Activated CD4-positive, CD25-positive, alpha-beta regulatory T cell treated with anti-CD3 and anti-CD28 coated beads, Interleukin-2, amount 50 U/mL, for 72 hours (primary cell): ENCODE data around the gene OR8B12.
A peak's percentile ranks its signal among the peaks of the same experiment; 100 is the strongest.

Experiments used
- DNase-seq: peaks from one replicate; pipeline ENCODE4 v3.0.0; 2021

Gene OR8B12, protein sequence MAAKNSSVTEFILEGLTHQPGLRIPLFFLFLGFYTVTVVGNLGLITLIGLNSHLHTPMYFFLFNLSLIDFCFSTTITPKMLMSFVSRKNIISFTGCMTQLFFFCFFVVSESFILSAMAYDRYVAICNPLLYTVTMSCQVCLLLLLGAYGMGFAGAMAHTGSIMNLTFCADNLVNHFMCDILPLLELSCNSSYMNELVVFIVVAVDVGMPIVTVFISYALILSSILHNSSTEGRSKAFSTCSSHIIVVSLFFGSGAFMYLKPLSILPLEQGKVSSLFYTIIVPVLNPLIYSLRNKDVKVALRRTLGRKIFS

DNA sequence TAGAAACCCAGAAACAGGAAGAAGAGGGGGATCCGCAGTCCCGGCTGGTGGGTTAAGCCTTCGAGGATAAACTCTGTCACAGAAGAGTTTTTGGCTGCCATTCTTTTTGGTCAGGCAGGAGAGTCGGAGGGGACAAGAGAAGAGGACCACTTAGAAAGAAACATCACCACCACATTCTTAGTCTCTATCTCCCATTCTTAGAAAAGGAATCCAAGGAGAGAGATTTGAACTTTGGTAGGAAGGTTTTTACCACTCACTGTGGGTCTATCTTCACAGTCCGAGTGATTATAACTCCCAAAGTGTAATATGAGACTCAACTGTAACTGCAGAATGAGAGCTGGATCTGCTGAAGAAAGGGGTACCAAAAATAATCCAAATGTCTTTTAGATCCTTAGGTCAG lies at the start of gene OR8B12:
Gene OR8B12, minus strand, starts transcription at position 101 of the 400 bp plus-strand sequence. Its CDS starts 0 bp downstream, at position 101.
- no peak for DNase-seq

DNA sequence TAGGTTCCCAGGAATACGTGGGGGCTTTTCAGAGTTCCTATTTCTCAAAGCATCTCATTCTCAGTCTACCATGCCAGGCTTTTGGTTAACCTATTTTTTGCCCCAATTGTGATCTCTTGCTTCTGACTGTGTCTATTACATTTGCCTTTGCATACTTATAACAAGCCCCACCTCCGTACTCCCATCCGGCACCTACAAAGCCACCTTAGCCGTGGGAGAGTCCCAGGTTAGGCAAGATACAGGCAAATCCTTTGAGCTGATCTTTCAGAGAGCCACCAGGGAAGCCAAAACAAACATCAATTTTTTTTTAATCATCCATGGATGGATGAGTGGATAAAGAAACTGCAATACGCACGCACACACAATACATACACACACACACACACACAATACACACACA lies 49.2 kb upstream of the OR8B12 start:
- DNase-seq = no peak

DNA sequence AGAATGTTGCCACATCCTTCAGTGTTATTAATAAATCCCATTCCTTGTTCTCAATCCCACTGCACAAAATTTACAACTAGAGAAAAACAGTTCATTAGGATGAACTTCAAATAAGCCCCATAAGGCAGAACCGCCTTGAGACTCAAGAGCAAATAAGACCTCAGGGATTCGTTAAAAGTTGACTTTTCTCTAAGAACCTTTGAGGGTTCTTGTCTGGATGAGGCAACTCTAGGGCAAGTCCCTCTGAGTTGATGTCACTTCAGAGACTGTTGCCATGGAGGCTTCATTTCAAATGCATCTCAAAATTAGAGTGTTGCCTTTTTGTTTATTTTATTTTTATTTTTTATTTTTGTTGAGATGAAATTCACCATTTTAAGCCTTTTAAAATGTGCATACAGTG lies 48.0 kb upstream of the OR8B12 start:
- DNase-seq = no peak

DNA sequence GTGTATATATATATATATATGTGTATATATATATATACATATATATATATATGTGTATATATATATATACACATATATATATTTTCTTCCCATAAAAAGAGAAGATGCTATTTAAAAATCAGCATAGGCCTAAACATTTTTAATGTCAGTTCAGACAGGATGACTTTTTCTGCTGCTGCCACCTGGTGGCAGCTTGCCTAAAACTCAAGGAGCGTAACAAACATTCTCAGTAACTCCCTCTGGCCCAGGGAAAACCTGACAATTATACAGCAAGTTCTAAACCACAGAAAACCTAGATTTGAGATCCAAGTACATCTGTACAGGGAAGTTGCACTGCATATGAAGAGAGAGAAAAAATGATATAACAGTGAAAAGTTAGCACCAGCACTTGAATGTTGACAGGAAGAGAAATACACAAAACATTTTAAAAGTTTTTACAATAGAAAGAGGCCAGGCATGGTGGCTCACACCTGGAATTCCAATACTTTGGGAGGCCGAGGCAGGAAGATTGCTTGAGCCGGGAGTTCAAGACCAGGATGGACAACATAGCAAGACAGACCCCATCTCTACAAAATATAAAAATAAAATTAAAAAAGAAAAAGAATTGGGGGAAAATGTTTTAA lies 42.9 kb upstream of the OR8B12 start:
- DNase-seq = peak; percentile 47

DNA sequence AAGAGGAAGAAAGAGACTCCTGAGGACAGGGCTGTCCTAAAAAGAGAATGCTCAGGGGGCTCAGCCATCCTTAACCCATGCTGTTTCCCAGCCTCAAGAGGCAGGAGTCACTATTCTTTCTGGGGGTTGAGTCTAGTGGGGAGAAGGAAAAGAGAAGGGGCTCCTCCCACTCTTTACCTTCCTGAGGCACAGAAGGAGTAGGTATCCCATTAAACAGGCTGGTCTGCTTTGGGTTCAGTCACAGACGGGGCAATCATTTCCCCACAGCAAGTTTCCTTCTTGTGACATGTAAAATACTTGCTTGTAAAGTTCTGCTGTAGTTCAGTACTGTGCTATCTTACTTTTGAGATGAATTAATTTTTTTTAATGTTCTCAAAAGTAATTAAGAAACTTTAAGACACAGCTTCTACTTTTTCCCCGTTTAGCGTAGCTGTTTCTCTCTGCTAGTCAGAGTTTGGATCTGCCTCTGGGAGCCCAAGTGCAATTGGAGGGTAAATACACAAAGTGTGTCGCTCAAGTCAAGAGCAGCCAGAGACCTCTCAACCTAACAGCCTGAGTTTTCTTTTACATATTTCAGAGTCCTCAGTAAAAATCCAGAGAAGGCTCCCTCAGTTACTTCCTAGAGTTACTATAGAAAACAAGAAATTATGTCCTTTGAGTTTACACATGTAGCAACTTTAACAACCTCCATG lies 41.4 kb upstream of the OR8B12 start:
- DNase-seq = no peak

DNA sequence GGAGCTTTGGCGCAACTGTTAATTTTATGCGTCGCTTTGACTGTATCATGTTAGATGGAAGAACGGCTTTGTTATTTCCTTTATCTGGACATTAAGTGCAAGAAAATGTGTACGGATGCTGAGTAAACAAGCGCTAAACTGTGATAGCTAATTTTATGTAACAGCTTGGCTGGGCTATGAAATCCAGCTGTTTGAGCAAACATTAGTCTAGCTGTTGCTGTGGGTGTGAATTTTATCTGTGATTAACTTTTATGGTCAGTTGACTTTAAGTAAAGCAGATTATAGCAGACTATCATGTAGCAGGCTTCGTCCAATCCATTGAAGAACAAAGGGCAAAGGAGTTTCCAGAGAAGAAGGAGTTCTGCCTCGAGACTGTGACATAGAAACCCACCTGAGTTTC lies 40.3 kb upstream of the OR8B12 start:
- no peak for DNase-seq

DNA sequence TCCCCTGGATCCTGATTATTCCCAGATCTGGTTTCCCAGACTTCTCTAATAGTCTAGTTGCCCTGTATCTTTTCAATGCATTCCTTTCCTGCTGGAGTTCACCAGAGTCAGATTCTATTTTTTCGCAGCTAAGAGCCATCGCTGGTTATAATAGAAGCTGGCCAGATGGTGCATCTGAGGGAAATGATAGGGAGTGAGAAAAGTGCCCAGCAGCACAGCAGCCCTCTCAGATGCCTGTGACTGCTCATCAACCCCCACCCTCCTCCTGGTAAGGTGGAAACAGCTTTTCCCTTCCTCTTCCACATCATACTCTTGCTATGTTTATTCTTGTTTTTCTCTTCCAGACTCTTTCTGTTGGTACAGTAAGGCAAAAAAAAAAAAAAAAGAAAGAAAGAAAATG lies 39.1 kb upstream of the OR8B12 start:
- no peak for DNase-seq

DNA sequence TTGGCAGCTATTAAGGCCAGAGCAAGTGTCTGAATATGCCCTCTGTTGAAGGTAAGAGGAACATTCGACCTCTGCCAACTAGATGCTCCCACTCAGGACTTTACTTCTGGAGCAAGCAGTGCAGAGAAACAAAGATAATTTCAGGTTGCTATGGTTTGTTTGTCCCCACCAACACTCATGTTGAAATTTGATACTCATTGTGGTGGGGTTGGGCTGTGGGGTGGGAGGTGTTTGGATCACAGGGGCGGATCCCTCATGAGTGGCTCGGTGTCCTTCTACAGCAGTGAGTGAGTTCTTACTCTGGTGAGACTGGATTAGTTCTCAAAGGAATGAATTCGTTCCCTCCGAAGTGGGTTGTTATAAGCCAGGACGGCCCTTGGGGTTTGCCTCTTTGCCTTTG lies 38.4 kb upstream of the OR8B12 start:
- DNase-seq = no peak

DNA sequence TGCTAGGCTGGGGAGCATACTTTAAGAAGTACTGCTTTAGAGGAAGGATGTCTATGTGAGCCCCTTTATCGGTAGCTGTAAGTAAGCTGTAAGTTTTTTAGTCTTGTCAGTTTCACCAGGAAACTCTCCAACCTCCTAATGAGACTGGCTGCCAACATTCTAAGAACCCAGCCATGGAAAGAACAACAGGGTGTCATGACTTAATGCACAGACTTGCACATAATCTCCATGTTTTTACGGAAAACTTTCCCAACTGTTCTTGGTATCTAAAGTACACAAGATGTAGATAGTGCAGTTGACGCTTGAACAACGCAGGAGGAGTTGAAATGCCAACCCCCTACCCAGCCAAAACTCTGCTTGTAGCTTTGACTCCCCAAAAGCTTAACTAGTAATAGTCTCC lies 35.3 kb upstream of the OR8B12 start:
- no peak for DNase-seq

DNA sequence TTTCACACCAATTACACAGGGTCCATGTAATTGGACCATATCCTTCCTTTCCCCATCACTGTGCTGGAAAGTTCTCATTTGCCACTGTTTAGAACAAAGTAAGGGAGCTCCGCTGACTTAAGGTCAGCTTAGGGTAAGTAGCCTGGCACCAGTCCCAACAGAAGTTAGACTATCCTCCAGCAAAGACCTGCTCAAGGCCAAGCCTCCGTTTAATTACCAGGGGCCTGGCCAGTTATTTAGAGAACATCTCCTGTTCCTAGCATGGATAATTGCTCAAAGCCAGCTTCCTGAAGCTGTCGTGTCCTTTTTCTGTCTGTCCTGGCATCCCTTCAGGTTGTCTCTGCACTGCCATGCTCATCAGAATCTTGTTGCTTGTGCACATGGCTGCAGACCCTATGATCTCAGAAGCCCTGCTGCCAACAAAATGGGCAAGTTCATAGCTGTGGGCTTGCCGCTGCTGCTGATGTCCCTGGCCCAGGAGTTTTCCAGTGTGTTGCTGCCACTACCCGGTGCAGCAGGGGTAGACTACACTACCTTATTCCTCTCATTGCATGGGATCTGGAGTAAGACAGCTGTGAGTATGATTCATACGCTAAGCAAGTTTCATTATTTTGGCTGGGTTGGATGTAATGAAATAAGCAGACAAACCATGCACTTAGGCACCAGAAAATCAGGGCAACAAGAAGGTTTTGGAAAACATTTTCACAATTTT lies 34.4 kb upstream of the OR8B12 start:
- DNase-seq = no peak

DNA sequence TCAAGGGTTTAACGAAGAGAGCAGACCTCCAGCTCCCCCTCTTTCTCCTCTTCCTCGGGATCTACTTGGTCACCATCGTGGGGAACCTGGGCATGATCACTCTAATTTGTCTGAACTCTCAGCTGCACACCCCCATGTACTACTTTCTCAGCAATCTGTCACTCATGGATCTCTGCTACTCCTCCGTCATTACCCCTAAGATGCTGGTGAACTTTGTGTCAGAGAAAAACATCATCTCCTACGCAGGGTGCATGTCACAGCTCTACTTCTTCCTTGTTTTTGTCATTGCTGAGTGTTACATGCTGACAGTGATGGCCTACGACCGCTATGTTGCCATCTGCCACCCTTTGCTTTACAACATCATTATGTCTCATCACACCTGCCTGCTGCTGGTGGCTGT lies 26.7 kb upstream of the OR8B12 start:
- DNase-seq = no peak

DNA sequence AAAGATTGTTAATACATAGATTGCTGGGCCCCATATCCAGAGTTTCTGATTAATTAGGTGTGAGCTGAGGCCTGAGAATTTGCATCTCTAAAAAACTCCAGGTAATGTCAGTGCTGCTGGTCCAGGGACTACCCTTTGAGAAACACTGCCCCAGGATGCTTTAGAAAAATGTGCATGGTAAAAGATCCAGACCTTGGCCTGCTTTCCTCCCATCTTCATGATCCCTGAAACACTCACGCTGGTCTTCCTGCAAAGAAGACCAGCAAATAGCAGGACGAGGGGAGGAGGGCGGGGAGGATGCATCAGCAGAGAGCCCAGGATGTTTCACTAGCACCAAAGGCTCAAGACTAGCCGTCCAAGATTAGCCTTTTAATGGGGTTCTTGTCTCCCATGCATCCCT lies 26.2 kb upstream of the OR8B12 start, which contains the start of gene OR8A1:
Gene OR8A1, plus strand, starts transcription at position 301 of the 400 bp plus-strand sequence. CDS start 123 bp downstream, outside the sequence.
- no peak for DNase-seq

DNA sequence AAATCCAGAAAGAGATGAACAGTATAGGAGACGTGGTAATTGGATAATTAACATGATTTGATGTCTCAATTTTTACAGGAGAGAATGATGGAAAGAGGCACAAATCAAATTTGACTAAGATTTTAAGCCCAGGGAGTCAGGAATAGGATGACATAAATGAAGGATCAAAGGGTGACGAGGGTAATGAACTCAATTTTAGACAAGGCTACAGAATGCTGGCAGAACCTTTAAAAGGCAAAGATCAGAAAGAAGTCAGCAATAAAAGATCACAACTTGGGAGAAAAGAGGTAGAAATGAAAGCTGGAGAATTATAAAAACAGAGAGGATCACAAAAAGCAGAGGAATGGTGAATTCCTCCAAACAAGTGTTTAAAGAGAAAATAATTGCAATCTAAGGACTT lies 13.4 kb upstream of the OR8B12 start:
- DNase-seq = no peak

DNA sequence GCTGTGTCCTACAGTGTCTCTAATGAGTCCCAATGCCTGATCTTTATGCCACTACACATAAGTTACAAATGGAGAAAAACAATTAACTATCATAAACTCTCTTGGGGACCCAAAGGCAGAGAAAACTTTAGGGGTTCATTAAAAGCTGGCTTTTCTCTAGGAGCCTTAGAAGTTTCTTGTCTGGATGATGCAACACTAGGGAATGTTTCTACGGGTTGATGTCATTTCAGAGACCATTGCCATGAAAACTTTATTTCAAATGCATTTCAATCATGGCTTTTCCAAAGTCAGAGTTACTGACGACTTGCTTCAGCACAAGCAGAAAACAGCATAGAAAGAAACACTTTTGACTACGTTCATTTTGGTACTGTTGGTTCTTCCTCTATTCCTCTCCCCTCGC lies 8.5 kb upstream of the OR8B12 start:
- DNase-seq = no peak

DNA sequence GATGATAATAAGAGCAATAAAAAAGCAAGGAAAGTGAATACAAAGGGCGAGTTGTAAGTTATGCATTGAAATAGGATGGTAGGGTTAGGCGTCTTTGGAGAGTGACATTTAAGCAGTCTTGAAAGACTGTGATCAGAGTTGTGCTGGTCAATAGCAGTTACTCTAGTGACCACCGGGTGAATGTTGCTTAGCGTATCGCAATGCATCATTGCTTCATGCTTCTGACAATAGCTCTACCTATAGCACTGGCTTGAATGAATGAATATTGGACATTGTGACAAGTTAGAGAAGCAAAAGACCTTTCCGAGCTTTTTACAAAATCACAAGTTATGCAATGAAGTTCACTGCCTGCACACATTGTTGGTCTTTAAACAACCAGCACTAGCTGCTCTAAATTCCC lies 7.7 kb upstream of the OR8B12 start:
- DNase-seq = no peak

DNA sequence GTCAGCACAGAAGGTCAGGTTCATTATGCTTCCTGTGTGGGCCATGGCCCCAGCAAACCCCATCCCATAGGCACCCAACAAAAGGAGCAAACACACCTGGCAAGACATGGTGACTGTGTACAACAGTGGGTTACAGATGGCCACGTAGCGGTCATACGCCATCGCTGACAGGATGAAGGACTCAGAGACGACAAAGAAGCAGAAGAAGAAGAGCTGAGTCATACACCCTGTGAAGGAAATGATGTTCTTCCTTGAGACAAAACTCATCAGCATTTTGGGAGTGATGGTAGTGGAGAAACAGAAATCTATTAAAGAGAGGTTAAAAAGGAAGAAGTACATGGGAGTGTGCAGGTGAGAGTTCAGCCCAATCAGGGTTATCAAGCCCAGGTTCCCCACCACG lies 309 bp downstream of the OR8B12 start:
- DNase-seq = no peak

DNA sequence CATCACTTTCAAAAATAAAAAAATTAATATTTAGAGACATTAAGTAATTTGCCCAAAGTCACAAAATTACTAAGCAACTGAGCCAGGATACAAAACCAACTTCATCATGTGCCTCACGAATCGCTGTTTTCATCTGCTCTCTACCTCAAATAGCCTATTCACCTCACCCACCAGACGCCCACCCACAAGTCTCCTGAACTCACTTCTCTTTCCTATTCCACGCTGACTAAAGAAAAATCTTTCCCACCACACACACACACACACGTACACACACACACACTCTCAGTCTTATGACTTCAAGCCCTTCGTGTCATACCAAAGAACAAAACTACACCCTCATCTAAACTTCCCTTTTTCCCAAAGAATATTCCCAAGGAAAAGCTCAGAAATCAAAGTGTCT lies 2.2 kb downstream of the OR8B12 start:
- DNase-seq = no peak

DNA sequence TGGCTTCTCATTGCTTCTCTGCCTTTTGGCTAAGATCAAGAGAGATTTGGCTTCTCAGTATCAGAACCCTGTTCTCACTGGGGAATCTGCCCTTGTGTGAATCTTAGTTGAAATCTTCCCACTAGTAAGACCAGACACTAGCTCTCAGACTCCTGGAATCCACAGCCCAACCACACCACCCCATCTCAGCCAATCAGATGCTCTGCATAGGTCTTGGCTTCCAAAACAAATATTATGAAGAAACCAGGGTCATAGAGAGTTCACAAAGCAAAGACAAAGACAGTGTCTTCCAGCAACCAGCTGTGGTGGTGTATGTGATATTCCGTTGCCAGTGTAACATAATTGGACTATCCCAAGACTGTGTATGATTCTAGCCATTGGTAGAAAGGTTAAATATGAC lies 5.4 kb downstream of the OR8B12 start:
- DNase-seq = no peak

DNA sequence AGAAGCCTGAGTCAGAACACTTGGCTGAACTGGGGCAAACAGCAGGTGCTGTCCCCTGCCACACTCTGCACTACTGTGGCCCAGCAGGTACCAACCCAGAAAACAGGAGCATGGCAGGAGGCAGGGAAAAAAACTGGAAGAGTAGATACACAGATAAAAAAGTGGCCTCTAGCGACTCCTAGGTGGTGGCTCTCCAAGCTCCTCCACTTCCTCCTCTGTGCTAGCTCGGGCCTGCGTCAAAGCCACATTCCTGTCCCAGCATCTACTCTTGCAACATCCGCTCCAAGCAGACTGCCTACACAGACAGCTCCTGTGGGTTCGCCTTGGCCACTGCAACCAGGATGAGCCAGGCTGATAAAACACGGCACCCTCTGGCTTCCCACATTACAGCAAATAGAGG lies 6.9 kb downstream of the OR8B12 start:
- DNase-seq = no peak

DNA sequence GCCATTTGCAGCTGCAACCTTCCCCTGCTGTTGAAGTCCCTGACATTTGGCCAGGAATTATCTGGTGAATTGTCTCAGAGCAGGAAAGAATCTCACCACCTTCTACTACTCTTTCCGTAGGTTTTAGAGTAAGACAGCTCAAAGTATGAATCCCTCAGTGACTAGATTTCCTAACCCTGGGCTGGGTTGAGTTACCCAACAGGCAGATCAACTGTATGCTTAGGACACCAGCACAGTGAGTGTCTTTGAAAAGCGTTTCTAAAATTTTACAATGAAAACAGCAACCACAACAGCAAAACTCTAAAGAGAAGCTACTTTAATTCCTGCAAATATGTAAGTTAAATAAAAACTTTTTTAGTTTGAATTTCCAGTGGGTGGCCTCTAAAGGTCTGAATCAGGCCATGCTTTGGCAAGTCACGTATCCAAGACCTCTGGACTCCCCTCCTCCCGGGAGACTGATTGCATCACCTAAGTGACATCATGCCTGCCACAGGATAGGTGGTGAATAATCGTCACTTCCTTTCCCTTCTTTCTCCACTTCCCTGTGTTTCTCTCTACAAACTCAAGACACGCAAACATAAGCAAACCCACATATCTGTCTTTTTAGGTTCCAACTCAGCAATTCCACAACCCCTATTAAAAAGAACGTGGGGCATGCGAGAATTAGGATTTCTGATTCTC lies 7.8 kb downstream of the OR8B12 start:
- DNase-seq = no peak

DNA sequence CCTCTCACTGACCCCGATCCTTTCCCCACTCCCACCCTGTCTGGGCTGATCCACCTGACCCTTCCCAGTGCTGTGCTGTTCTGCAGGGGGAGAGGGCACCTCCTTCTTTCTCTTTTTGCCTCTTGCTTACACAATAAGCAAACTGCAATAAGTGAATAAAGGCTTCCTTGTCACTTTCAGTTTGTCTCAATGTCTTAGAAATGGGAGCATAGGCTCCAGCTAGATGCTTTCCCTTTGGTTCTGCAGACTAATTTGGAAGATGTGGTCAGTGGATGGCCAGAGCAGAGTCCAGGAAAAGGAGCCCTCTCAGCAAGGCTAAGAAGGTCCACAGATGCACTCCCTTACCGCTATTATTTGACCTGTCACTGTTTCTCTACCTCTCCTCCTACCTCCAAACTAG lies 9.4 kb downstream of the OR8B12 start:
- no peak for DNase-seq

DNA sequence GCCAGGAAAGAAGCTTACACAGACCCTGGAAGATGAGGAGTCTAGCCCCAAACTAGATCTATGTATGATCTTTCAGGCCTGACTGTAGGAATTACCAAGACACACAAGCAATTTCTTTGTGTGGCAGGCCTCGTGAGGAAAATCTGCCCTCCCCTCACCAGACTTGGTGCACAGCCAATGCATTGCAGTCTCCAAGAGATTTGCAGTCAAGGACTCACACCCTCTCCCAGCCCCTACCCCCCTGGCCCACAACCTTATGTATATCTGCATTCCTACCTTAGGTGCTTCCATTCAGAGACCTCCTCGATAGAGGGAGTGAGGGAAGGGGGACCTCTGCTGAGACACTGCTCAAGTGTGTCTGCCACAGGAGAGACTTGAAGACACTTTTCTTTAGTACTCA lies 9.8 kb downstream of the OR8B12 start:
- DNase-seq = no peak

DNA sequence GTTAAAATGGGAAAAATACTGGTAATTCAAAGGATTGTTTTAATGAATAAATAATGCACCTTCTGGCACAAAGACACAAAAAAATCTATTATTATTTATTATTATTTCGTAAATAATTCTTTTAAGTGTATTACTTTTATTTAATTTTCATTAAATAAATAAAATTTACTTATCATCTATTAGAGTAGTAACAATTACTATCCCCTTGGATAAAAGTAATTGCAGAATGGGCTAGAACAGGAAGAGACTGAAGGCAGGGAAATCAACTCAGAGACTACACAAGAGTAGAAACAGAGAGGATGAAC lies 23.0 kb downstream of the OR8B12 start:
- no peak for DNase-seq
